CD4-positive, alpha-beta T cell treated with Interleukin-6 for 4 hours (primary cell): Measurements from ENCODE around the gene NAAA.
"Not testable (repeated sequence)": the region's sequence is repeated elsewhere in the genome, so short reads cannot be mapped to it uniquely, and the experiment has no call there.

Source experiments
- DNase-seq: peaks from one replicate; pipeline ENCODE4 v3.0.0-alpha.2; 2020; ENCODE audit warnings: mixed read lengths

The NAAA gene

DNA sequence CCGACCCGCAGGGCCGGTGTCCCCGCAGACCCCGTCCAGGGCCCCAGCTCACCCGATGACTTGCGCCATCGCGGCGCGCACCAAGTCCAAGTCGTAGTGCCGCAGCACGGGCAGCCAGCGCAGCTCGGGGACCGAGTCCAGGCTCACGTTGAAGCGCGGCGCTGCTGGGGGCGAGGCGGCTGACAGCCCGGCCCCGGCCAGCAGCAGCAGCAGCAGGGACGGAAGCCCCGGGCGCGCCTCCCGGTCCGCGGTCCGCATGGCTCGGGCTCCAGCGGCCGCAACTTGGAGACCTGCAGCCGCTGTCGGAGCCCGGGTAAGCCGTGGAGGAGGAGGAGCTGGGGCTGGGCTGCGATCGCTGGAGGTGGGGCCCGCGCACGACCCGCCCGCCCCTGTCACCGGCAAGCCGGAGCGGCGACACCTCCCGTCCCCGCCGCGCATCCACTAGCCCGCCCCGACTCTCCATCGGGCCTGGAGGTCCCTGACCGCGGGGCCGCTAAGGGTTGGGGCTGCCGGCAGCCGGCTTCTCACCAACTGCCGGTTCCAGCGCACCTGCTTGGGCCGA, at the start of gene NAAA:
Gene NAAA, minus strand, starts transcription at position 322 of the 562 bp plus-strand sequence. Its CDS starts 64 bp downstream, at position 258.
- DNase-seq: peak; percentile 87

- DNase-seq: peak; percentile 4
Observed at GRCh38 chr4:75989846-75990528, 49.2 kb upstream of the NAAA start.

GRCh38 chr4:75985116-75985515, 44.3 kb upstream of the NAAA start:
- DNase-seq: no peak

GRCh38 chr4:75980576-75980975, 39.8 kb upstream of the NAAA start:
- DNase-seq: no peak

- DNase-seq: no peak
Observed at GRCh38 chr4:75976177-75976576, 35.4 kb upstream of the NAAA start.

GRCh38 chr4:75973766-75974165, 33.0 kb upstream of the NAAA start:
- no peak for DNase-seq

DNA sequence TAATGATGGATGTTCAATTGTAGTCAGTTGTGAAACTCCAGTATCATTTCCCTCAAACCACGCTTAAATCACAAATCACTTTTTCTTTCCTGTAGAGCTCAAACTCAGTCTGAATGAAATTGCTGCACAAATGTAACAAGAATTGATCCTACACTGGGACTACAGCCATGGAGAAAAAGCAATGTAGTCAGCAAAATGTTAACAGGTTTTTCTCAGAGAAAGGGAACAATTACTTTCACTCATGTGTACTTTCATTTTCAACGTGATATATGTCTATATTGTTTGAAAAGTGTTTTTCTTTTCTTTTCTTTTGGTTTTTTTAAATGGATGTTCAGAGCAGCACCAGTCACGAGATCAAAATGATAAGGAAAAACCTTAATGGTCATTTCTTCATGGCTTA, 27.3 kb upstream of the NAAA start:
- no peak for DNase-seq

GRCh38 chr4:75963558-75963957, 22.7 kb upstream of the NAAA start:
- DNase-seq: no peak

DNA sequence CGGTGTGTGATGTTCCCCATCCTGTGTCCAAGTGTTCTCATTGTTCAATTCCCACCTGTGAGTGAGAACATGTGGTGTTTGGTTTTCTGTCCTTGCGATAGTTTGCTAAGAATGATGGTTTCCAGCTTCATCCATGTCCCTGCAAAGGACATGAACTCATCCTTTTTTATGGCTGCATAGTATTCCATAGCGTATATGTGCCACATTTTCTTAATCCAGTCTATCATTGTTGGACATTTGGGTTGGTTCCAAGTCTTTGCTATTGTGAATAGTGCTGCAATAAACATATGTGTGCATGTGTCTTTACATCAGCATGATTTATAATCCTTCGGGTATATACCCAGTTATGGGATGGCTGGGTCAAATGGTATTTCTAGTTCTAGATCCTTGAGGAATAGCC, 21.3 kb upstream of the NAAA start:
- DNase-seq: not testable (repeated sequence)

GRCh38 chr4:75958546-75958945, 17.7 kb upstream of the NAAA start:
- DNase-seq: not testable (repeated sequence)

- DNase-seq: not testable (repeated sequence)
Observed at GRCh38 chr4:75954811-75955210, 14.0 kb upstream of the NAAA start.

DNA sequence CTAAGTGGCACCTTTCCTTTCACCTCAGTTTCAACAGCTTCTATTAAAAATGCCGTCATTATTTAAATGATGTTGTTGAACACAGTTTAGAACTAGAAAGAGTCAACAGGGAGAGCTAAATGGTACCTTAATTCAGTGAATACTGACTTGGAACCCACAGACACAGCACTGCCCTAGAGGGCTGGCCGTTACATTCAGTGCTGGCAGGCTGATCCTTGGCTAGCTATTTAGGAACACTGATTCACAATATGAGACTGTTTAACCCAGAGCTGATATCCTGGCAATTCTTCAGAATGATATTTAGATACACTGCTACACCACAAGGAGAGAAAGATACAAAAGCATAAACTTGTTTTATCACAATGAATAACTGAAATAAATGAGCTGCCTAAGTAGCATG, 12.7 kb upstream of the NAAA start:
- no peak for DNase-seq

- DNase-seq: no peak
Observed at GRCh38 chr4:75950213-75950815, 9.5 kb upstream of the NAAA start.

- DNase-seq: no peak
Observed at GRCh38 chr4:75948822-75949444, 8.1 kb upstream of the NAAA start.

DNA sequence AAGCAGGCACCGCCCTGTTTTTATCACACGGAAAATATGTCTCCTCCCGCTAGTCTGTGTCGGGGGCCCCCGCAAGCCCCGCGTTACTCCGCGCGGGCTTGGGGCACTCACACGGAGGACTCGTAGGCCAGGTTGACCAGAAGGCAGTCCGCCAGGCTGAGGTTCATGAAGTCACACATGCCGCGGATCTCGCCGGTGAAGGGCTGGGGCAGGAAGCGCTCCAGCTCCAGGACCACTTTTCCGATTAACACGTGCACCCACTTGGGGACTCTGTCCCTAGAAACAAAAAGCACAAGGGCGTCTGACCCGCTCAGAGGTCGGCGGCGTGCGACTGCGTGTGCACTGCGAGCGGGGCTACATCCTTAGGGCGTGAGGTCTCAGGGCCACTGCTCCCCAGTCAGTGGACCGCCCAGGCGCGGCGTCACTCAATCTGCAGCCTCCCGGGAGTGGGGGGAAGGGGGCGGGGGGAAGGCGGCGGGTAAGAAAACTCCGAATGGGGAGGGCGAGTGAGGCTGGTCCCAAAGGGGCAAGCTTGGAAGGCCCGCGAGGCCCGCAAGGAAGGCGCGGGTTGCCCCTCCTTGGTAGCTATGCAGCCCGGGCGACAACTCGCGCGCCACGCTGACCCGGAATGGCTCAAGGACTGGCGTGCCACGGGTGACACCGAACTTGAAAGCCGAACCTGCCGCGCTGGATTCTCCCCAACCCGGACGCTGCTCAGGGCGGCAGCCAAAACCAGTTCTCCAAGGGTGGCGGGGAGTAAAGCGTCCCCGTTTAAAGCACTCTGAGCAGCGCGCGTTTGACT, 722 bp downstream of the NAAA start:
- peak; percentile 85 for DNase-seq

DNA sequence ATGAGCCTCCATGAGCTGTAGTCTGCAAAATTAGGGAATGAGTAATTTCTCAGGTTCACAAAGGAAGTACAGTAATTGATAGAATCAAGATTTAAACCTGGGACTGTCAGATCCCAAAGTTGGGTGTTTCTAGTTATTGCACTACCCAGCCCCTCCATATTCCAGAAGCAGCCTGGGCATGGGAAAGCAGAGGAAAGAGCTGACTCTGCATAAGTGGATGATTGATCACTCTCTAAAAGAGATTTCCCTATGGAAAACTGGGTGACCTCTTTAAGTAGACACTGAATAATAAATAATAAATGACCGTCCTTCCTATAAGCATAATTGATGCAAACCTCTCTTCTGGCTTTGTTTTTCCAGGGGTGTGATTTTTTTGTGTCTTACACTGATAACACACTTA, 5.2 kb downstream of the NAAA start:
- DNase-seq: no peak

GRCh38 chr4:75930152-75930551, 10.7 kb downstream of the NAAA start:
- DNase-seq: no peak

GRCh38 chr4:75924916-75925315, 15.9 kb downstream of the NAAA start:
- not testable (repeated sequence) for DNase-seq

DNA sequence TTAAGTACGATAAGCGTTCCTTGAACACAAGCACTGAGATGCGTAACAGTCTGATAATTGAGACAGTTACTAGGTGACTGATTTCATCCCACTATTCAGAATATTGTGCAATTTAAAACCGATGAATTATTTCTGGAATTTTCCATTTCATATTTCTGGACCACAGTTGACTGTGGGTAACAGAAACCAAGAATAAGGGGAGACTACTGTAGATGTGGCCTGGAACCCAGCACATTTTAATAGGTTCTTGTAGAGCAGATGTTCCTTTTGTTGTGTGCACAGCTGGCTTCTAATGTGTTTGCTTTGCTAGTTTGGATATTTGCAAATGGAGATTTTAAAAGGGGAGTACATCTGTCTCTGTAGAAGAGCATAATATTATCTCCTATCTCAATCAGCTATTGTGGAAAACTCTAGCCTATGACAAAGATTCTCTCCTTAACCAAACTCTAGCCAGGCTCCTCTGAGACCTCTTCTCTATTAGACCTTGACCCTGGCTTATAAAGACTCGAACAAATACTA, 16.4 kb downstream of the NAAA start:
- no peak for DNase-seq

DNA sequence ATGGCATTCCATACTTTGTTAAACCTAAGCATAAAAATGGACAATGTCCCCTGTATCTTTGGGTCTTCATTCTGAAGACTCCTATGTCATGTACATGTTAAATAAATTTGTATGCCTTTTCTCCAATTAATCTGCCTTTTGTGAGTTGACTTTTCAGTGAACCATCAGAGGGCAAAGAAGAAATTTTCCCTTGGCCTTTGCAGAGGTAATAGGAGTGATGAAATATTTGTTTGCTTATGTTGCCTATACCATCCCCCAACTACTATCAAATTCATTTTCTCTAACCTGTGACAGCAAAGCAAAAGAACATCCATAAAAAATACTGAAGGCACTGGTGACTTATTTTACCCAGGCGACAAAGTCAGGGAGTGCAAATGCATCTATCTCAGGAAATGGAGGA, 18.2 kb downstream of the NAAA start:
- no peak for DNase-seq

GRCh38 chr4:75921910-75922309, 18.9 kb downstream of the NAAA start:
- DNase-seq: no peak

GRCh38 chr4:75920327-75920726, 20.5 kb downstream of the NAAA start:
- DNase-seq: no peak

- no peak for DNase-seq
Observed at GRCh38 chr4:75919920-75920319, 20.9 kb downstream of the NAAA start.
